ENCODE results near the gene PSME1. TPM values are rescaled to one million over a fixed set of nuclear protein-coding genes. Genes with fewer than 3 reads are reported as not detected.

The PSME1 gene
- total RNA-seq: 129 TPM
- long read RNA-seq, transcript PSME1-201 (11 exons, 1,006 nt): major isoform, 114 of 172 reads
- long read RNA-seq, transcript PSME1-210 (11 exons, 945 nt): minor isoform, 6 of 172 reads
- long read RNA-seq, partial matches to known transcripts: 42 of 172 reads
- long read RNA-seq, other reads (novel, unspliced or antisense): 7 of 172 reads

DNA sequence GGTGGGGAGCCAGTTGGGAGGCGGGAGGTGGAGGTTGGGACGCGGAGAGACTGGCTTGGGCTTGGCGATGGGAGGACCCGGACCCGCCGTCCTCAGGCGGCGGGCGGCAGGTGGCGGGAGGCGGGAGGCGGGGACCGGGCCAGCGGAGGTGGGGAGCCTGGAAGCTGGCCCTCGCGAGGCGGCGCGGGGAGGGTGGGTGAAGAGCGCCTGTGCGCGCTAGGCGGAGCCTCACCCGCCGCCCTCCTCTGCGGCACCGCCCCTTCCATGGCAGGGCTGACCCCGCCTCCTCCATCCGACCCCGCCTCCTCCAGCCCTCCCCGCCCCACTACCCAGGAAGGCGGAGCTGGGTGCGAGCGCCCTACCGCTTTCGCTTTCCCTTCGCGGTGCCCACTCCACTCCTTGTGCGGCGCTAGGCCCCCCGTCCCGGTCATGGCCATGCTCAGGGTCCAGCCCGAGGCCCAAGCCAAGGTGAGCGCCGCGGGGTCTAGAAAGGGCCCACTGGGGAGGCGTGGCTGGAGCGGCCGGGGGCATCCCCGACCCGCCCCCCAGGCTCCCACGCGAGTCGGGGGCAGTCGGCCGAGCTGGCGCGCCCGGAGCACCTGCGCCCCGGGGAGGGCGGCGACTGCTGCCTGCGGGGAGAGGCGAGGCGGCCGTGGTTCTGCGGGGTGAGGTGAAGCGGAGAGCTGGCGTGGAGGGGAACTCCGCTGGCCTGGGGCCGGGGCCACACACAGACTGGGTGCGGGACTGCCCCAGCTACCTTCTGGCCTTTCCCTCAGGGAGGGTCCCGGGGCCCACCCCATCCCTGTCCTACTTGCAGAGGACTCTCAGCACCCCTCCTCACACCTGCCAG lies at the start of gene PSME1:
TSS of gene PSME1 (plus strand) at position 361 of the 850 bp plus-strand sequence. CDS start at position 430, 69 bp downstream.
- peak; percentile 91 for ATAC-seq (ENCODE audit: poor library complexity)
- intact Hi-C loops (cut with DNase I): no loop called here
- peak; percentile 96 for DNase-seq

DNA sequence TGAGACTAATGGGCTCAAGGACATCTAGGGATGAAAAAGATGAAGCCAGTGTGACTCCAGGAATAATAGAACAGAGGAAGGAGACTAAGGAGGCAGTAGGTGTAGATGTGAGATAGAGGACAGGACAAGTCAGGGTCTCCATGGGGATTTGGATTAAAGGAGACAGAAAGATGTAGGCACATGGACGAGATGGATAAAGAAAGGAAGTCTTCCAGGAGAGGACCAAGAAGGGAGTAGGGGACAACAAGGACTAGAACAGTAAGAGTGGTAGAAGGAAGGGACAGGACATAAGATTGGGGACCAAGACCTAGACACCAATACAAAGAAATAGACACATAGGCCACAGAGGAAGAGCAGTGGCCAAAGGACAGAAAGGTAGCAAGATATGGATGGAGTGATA lies 49.0 kb upstream of the PSME1 start:
- intact Hi-C loops (cut with DNase I): loop anchor here (10.0 kb wide), 1 partner anchor 102 kb away; the partner anchor contains the start of gene DHRS4L2
- no peak for ATAC-seq (ENCODE audit: poor library complexity)
- DNase-seq: no peak

GRCh38 chr14:24088095-24088494 lies 47.9 kb upstream of the PSME1 start:
- DNase-seq: no peak
- intact Hi-C loops (cut with DNase I): loop anchor here (10.0 kb wide), 1 partner anchor 103 kb away; the partner anchor contains the start of gene DHRS4L2
- no peak for ATAC-seq (ENCODE audit: poor library complexity)

DNA sequence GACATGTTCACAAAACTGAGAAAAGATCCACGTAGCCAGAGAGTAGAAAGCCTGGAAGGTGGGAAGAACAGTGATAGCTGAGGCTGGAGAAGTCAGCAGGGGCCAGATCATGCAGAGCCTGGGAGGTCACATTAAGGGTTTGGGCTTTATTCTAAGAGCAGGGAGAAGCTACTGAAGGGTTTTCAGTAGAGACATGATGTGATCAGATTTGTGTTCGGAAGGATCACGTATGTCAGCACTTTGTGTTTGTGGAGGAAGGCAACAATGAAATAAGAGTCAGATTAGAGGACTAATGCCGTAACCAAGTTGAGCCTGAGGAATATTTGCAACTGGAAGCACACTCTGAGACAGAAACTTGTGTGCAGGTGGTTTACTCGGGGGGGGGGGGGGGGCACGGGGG lies 46.1 kb upstream of the PSME1 start:
- intact Hi-C loops (cut with DNase I): loop anchor here (2.0 to 10.0 kb wide), 3 partner anchors 33 to 105 kb away; partner anchors contain the start of gene DHRS4L2
- ATAC-seq (ENCODE audit: poor library complexity) (no peak), DNase-seq (no peak)

DNA sequence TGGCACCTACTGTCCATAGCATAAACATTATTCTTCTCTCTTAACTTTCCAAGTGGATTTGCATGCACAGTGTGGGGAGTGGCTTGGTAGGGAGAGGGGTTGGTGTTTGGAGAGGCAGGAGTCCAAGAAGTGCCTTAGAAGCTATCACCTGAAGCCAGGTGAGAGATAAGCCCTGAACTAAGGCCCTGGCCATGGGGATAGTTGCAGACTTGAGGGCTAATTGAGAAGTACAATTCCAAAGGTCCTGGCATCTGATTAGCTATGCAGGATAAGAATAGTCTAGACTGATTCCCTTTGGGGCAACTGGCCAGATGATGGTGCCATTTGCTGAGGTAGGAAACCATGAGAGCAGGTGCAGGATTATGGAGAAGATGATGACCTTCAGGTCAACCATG lies 43.9 kb upstream of the PSME1 start:
- no peak for ATAC-seq (ENCODE audit: poor library complexity)

GRCh38 chr14:24092505-24093206 lies 43.3 kb upstream of the PSME1 start:
- DNase-seq: no peak
- intact Hi-C loops (cut with DNase I): loop anchor here (5.0 kb wide), 1 partner anchor 35 kb away; no protein-coding TSS in a partner anchor
- ATAC-seq (ENCODE audit: poor library complexity): no peak

More for the DNA sequence above, 43.9 kb upstream of the PSME1 start:
- DNase-seq: no peak
- intact Hi-C loops (cut with DNase I): loop anchor here (5.0 kb wide), 1 partner anchor 35 kb away; no protein-coding TSS in a partner anchor

GRCh38 chr14:24093207-24093900 lies 42.6 kb upstream of the PSME1 start:
- DNase-seq (no peak), ATAC-seq (ENCODE audit: poor library complexity) (no peak)
- intact Hi-C loops (cut with DNase I): loop anchor here (5.0 kb wide), 1 partner anchor 36 kb away; no protein-coding TSS in a partner anchor

DNA sequence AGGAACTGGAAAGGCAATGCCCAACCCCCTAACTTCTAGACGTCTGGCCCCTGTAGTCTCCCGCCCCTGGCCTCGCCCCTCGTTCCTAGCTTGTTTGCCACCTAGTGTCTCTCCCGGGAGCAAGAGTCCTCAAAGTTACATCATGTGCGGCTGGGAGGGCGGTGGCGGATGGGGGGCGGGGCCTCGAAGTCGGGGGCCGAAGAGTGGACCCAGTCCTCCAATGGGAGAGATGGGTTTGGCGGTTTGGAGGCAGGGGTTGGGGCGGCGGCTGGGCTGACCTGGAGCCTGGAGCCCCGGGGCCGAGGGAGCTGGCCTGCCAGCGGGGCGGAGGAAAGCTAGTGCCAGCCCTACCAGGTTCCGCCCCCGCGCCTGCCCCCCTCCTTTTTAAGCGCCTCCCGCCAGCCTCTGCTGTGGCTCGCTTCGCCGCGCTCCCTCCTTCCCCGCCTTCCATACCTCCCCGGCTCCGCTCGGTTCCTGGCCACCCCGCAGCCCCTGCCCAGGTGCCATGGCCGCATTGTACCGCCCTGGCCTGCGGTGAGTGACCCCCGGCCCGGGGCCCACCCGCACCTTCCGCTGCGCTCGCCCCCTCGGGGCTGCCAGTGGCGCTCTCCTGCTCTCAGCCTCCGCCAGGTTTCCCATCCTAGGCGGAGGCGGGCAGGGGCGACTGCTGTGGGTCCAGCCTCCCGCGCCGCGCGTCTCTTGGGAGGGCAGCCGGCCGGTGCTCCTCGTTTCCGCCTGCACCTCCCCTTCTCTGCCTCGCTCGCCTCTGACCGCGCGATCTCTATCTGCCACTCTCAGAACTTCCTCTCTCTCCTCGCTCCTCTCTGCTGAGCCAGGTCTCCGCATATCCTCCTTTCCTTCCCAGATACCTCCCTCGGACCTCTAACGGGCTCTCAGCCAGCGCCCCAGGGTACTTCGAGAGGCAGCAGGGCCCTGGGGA lies 41.8 kb upstream of the PSME1 start, which contains the start of gene PCK2:
TSS of gene PCK2 (plus strand) at position 411 of the 940 bp plus-strand sequence. CDS start at position 506, 95 bp downstream.
- ATAC-seq (ENCODE audit: poor library complexity) (peak; percentile 91), DNase-seq (peak; percentile 95)
- intact Hi-C loops (cut with DNase I): loop anchor here (5.0 kb wide), 1 partner anchor 37 kb away; no protein-coding TSS in a partner anchor

DNA sequence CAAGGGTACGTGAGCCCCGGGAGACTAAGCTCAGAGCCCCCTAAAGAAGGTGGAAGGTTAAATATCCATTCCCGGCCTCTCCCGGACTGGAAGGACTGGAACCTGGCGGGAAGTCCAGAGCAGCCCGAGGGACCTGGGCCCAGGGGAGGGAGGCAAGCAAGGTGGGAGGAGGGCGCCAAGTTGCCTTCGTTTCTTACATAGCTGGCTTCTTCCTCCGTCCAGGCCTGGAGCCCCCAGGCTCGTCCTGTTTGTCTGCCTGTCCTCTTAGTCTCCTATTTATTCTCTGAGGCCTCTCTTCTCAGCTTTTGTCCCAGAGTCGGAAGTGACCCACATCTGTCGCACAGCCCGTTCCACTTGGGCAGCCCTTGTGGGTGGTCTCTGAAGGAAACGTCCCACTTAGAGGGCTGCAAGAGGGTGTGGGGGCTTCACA lies 41.1 kb upstream of the PSME1 start:
- ATAC-seq (ENCODE audit: poor library complexity) (no peak), DNase-seq (no peak)
- intact Hi-C loops (cut with DNase I): loop anchor here (5.0 kb wide), 1 partner anchor 38 kb away; no protein-coding TSS in a partner anchor

GRCh38 chr14:24095271-24096068 lies 40.5 kb upstream of the PSME1 start:
- ATAC-seq (ENCODE audit: poor library complexity) (no peak), DNase-seq (peak; percentile 72)
- intact Hi-C loops (cut with DNase I): no loop called here

DNA sequence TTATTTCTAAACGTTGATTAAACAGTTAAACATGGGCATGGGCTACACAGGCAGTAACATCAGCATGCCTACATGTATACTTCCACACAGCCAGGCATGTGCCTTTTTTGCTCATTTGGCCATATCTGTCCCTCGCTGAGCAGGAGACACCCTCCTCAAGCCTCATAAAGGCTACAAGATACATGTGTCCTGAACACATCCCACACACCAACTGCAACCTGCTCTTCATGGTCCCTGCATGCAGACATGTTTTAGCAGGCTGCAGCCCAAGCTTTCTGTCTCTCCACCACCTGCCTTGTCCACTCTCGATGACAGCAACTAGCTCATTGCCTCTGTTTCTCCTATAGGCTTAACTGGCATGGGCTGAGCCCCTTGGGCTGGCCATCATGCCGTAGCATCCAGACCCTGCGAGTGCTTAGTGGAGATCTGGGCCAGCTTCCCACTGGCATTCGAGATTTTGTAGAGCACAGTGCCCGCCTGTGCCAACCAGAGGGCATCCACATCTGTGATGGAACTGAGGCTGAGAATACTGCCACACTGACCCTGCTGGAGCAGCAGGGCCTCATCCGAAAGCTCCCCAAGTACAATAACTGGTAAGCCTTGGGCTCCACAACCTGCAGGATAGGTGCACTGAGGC lies 39.3 kb upstream of the PSME1 start:
- no peak for DNase-seq
- no peak for ATAC-seq (ENCODE audit: poor library complexity)
- intact Hi-C loops (cut with DNase I): no loop called here

GRCh38 chr14:24098229-24098926 lies 37.6 kb upstream of the PSME1 start:
- DNase-seq (no peak), ATAC-seq (ENCODE audit: poor library complexity) (no peak)
- intact Hi-C loops (cut with DNase I): no loop called here

GRCh38 chr14:24098927-24099813 lies 36.8 kb upstream of the PSME1 start:
- intact Hi-C loops (cut with DNase I): no loop called here
- ATAC-seq (ENCODE audit: poor library complexity) (no peak), DNase-seq (no peak)

GRCh38 chr14:24100197-24100981 lies 35.6 kb upstream of the PSME1 start:
- DNase-seq: no peak
- intact Hi-C loops (cut with DNase I): no loop called here
- ATAC-seq (ENCODE audit: poor library complexity): no peak

Measured in Right ventricle myocardium superior (tissue), 1 donor.